HEK293 (cell line): ENCODE measurements around the gene FASTKD3.

Source experiments
- CTCF ChIP-seq: fragments of 450-650 bp; formaldehyde crosslinking; IDR thresholded peaks from 2 replicates; pipeline ENCODE4 v1.5.1; 2016; ENCODE audit warnings: missing biosample characterization, missing genetic modification characterization
- OVOL3 ChIP-seq: fragments of 450-650 bp; formaldehyde crosslinking; IDR thresholded peaks from 2 replicates; pipeline ENCODE4 v1.5.1; 2016; ENCODE audit warnings: missing biosample characterization, missing genetic modification characterization
- SALL2 ChIP-seq: fragments of 450-650 bp; formaldehyde crosslinking; IDR thresholded peaks from 2 replicates; pipeline ENCODE4 v1.5.0; 2017; ENCODE audit warnings: missing biosample characterization, mild to moderate bottlenecking, missing genetic modification characterization, borderline replicate concordance
- TSHZ1 ChIP-seq: fragments of 450-650 bp; formaldehyde crosslinking; IDR thresholded peaks from 2 replicates; pipeline ENCODE4 v1.5.1; 2016; ENCODE audit warnings: missing biosample characterization, missing genetic modification characterization, borderline replicate concordance
- ZBTB10 ChIP-seq: fragments of 450-650 bp; formaldehyde crosslinking; IDR thresholded peaks from 2 replicates; pipeline ENCODE4 v1.5.1; 2016; ENCODE audit warnings: missing biosample characterization, missing genetic modification characterization
- ZBTB8A ChIP-seq: fragments of 450-650 bp; formaldehyde crosslinking; IDR thresholded peaks from 2 replicates; pipeline ENCODE4 v1.5.1; 2016; ENCODE audit warnings: missing biosample characterization, missing genetic modification characterization
- ZNF239 ChIP-seq: fragments of 450-650 bp; formaldehyde crosslinking; IDR thresholded peaks from 2 replicates; pipeline ENCODE4 v1.5.1; 2016; ENCODE audit warnings: missing biosample characterization, missing genetic modification characterization
- ZNF274 ChIP-seq, 2 experiments: fragments of 200-500 bp in 1 of 2; fragments of 450-650 bp in 1 of 2; sonication (Bioruptor generic) in 1 of 2; formaldehyde crosslinking in 1 of 2; IDR thresholded peaks; 2 replicates each; pipeline versions ENCODE4 v1.5.1 to v1.6.1; 2014 to 2016; ENCODE audit warnings: borderline replicate concordance in 1 of 2, inconsistent platforms in 1 of 2, low read length in 1 of 2, missing biosample characterization in 1 of 2, missing genetic modification characterization in 1 of 2
- ZNF398 ChIP-seq: fragments of 450-650 bp; formaldehyde crosslinking; IDR thresholded peaks from 2 replicates; pipeline ENCODE4 v1.5.1; 2017; ENCODE audit warnings: missing biosample characterization, missing genetic modification characterization
- ZNF449 ChIP-seq: fragments of 450-650 bp; formaldehyde crosslinking; IDR thresholded peaks from 2 replicates; pipeline ENCODE4 v1.5.1; 2017; ENCODE audit warnings: missing biosample characterization, mild to moderate bottlenecking, missing genetic modification characterization, moderate library complexity
- ZSCAN30 ChIP-seq: fragments of 450-650 bp; IDR thresholded peaks from 2 replicates; pipeline ENCODE4 v1.5.1; 2018; ENCODE audit warnings: missing biosample characterization, mild to moderate bottlenecking, missing genetic modification characterization, moderate library complexity

GRCh38 chr5:7876867-7877266, 8.0 kb upstream of the FASTKD3 start:
- TF ChIP-seq ZNF274 (IDR thresholded peaks at IDR 0.05; ENCODE audit: low read length) (no peak), ZNF274 (tag by site-specific recombination; IDR thresholded peaks at IDR 0.05; ENCODE audit: borderline replicate concordance) (no peak), TSHZ1 (no peak), ZNF398 (tag by site-specific recombination) (no peak), ZBTB8A (tag by site-specific recombination) (no peak), CTCF (tag by site-specific recombination) (no peak), SALL2 (no peak), ZBTB10 (tag by site-specific recombination) (no peak), ZNF239 (tag by site-specific recombination) (no peak), OVOL3 (tag by site-specific recombination) (no peak), ZNF449 (tag by site-specific recombination) (no peak), ZSCAN30 (no peak)
